ENCODE results near the gene CDC42EP3.
A peak's percentile ranks its signal among the peaks of the same experiment; 100 is the strongest.

CDC42EP3 gene

GRCh38 chr2:37698931-37699481, 27.6 kb upstream of the CDC42EP3 start:
- ATAC-seq (replicated peaks; ENCODE audit: extremely low read depth, poor library complexity, severe bottlenecking) (no peak), DNase-seq (ENCODE audit: low spot score in 2 of 2) (no peak)
- no peaks in the 10 kb centered on the region for H3K36me3 Mint-ChIP-seq (ENCODE audit: insufficient read depth)
- H3K4me3 Mint-ChIP-seq: no peak overlapping the region
- no peaks in the 10 kb centered on the region for H3K27me3 Mint-ChIP-seq
- H3K4me1 Mint-ChIP-seq: no peaks in the 10 kb centered on the region
- no peaks in the 10 kb centered on the region for H3K9me3 Mint-ChIP-seq
- no peak overlapping the region for H3K27ac Mint-ChIP-seq (ENCODE audit: low read depth)

GRCh38 chr2:37695336-37695735, 23.9 kb upstream of the CDC42EP3 start:
- ATAC-seq (replicated peaks; ENCODE audit: extremely low read depth, poor library complexity, severe bottlenecking) (no peak), DNase-seq (ENCODE audit: low spot score in 2 of 2) (no peak)
- Mint-ChIP-seq H3K36me3 (ENCODE audit: insufficient read depth) (no peaks in the 10 kb centered on the region), H3K4me3 (no peak overlapping the region), H3K4me1 (no peaks in the 10 kb centered on the region), H3K27me3 (peaks cover 10% of the 10 kb centered on the region), H3K27ac (ENCODE audit: low read depth) (no peak overlapping the region), H3K9me3 (no peaks in the 10 kb centered on the region)

- no peak for ATAC-seq (replicated peaks; ENCODE audit: extremely low read depth, poor library complexity, severe bottlenecking)
- Mint-ChIP-seq H3K9me3 (no peaks in the 10 kb centered on the region), H3K4me1 (no peaks in the 10 kb centered on the region), H3K4me3 (no peak overlapping the region), H3K36me3 (ENCODE audit: insufficient read depth) (no peaks in the 10 kb centered on the region), H3K27me3 (peaks cover 10% of the 10 kb centered on the region), H3K27ac (ENCODE audit: low read depth) (no peak overlapping the region)
- DNase-seq (ENCODE audit: low spot score in 2 of 2): no peak
Measured at GRCh38 chr2:37692711-37693110, 21.3 kb upstream of the CDC42EP3 start.

- no peak overlapping the region for H3K4me3 Mint-ChIP-seq
- no peak overlapping the region for H3K27ac Mint-ChIP-seq (ENCODE audit: low read depth)
- H3K4me1 Mint-ChIP-seq: peaks cover 5% of the 10 kb centered on the region
- H3K36me3 Mint-ChIP-seq (ENCODE audit: insufficient read depth): no peaks in the 10 kb centered on the region
- H3K9me3 Mint-ChIP-seq: no peaks in the 10 kb centered on the region
- DNase-seq (ENCODE audit: low spot score in 2 of 2) (no peak), ATAC-seq (replicated peaks; ENCODE audit: extremely low read depth, poor library complexity, severe bottlenecking) (no peak)
- H3K27me3 Mint-ChIP-seq: peaks cover 10% of the 10 kb centered on the region
Measured at GRCh38 chr2:37689751-37690150, 18.3 kb upstream of the CDC42EP3 start.

- DNase-seq (ENCODE audit: low spot score in 2 of 2): no peak
- Mint-ChIP-seq H3K4me3 (no peak overlapping the region), H3K9me3 (peaks cover 1% of the 10 kb centered on the region), H3K27me3 (peaks cover 10% of the 10 kb centered on the region), H3K36me3 (ENCODE audit: insufficient read depth) (no peaks in the 10 kb centered on the region), H3K27ac (ENCODE audit: low read depth) (no peak overlapping the region), H3K4me1 (peaks cover 9% of the 10 kb centered on the region)
- no peak for ATAC-seq (replicated peaks; ENCODE audit: extremely low read depth, poor library complexity, severe bottlenecking)
Measured at GRCh38 chr2:37688771-37689468, 17.5 kb upstream of the CDC42EP3 start.

GRCh38 chr2:37686792-37687526, 15.5 kb upstream of the CDC42EP3 start:
- Mint-ChIP-seq H3K4me1 (peaks cover 24% of the 10 kb centered on the region), H3K27me3 (no peaks in the 10 kb centered on the region), H3K4me3 (no peak overlapping the region), H3K9me3 (peaks cover 12% of the 10 kb centered on the region), H3K36me3 (ENCODE audit: insufficient read depth) (no peaks in the 10 kb centered on the region), H3K27ac (ENCODE audit: low read depth) (no peak overlapping the region)
- ATAC-seq (replicated peaks; ENCODE audit: extremely low read depth, poor library complexity, severe bottlenecking) (no peak), DNase-seq (ENCODE audit: low spot score in 2 of 2) (no peak)

- no peak overlapping the region for H3K4me3 Mint-ChIP-seq
- peaks cover 12% of the 10 kb centered on the region for H3K9me3 Mint-ChIP-seq
- no peak for ATAC-seq (replicated peaks; ENCODE audit: extremely low read depth, poor library complexity, severe bottlenecking)
- no peak overlapping the region for H3K27ac Mint-ChIP-seq (ENCODE audit: low read depth)
- DNase-seq (ENCODE audit: low spot score in 2 of 2): no peak
- no peaks in the 10 kb centered on the region for H3K27me3 Mint-ChIP-seq
- no peaks in the 10 kb centered on the region for H3K36me3 Mint-ChIP-seq (ENCODE audit: insufficient read depth)
- H3K4me1 Mint-ChIP-seq: peaks cover 24% of the 10 kb centered on the region
Measured at GRCh38 chr2:37684809-37685208, 13.4 kb upstream of the CDC42EP3 start.

GRCh38 chr2:37683921-37684780, 12.7 kb upstream of the CDC42EP3 start:
- Mint-ChIP-seq H3K36me3 (ENCODE audit: insufficient read depth) (no peaks in the 10 kb centered on the region), H3K9me3 (peaks cover 12% of the 10 kb centered on the region), H3K4me3 (peak overlapping the region; percentile 53), H3K27me3 (no peaks in the 10 kb centered on the region), H3K4me1 (peaks cover 24% of the 10 kb centered on the region), H3K27ac (ENCODE audit: low read depth) (peak overlapping the region; percentile 89)
- no peak for DNase-seq (ENCODE audit: low spot score in 2 of 2)
- ATAC-seq (replicated peaks; ENCODE audit: extremely low read depth, poor library complexity, severe bottlenecking): peak; percentile 99

GRCh38 chr2:37683241-37683640, 11.8 kb upstream of the CDC42EP3 start:
- H3K27ac Mint-ChIP-seq (ENCODE audit: low read depth): peak overlapping the region; percentile 89
- peaks cover 24% of the 10 kb centered on the region for H3K4me1 Mint-ChIP-seq
- no peaks in the 10 kb centered on the region for H3K36me3 Mint-ChIP-seq (ENCODE audit: insufficient read depth)
- no peak for DNase-seq (ENCODE audit: low spot score in 2 of 2)
- no peaks in the 10 kb centered on the region for H3K27me3 Mint-ChIP-seq
- no peak for ATAC-seq (replicated peaks; ENCODE audit: extremely low read depth, poor library complexity, severe bottlenecking)
- H3K9me3 Mint-ChIP-seq: peaks cover 12% of the 10 kb centered on the region
- no peak overlapping the region for H3K4me3 Mint-ChIP-seq

- Mint-ChIP-seq H3K27ac (ENCODE audit: low read depth) (peak overlapping the region; percentile 5), H3K36me3 (ENCODE audit: insufficient read depth) (no peaks in the 10 kb centered on the region), H3K9me3 (peaks cover 12% of the 10 kb centered on the region), H3K4me1 (peaks cover 24% of the 10 kb centered on the region), H3K27me3 (no peaks in the 10 kb centered on the region), H3K4me3 (no peak overlapping the region)
- DNase-seq (ENCODE audit: low spot score in 2 of 2) (no peak), ATAC-seq (replicated peaks; ENCODE audit: extremely low read depth, poor library complexity, severe bottlenecking) (no peak)
Measured at GRCh38 chr2:37682473-37682872, 11.0 kb upstream of the CDC42EP3 start.

GRCh38 chr2:37681587-37681986, 10.1 kb upstream of the CDC42EP3 start:
- no peak for DNase-seq (ENCODE audit: low spot score in 2 of 2)
- H3K36me3 Mint-ChIP-seq (ENCODE audit: insufficient read depth): no peaks in the 10 kb centered on the region
- H3K4me1 Mint-ChIP-seq: peaks cover 24% of the 10 kb centered on the region
- H3K9me3 Mint-ChIP-seq: peaks cover 12% of the 10 kb centered on the region
- no peak overlapping the region for H3K4me3 Mint-ChIP-seq
- no peaks in the 10 kb centered on the region for H3K27me3 Mint-ChIP-seq
- no peak for ATAC-seq (replicated peaks; ENCODE audit: extremely low read depth, poor library complexity, severe bottlenecking)
- no peak overlapping the region for H3K27ac Mint-ChIP-seq (ENCODE audit: low read depth)

GRCh38 chr2:37679072-37679695, 7.7 kb upstream of the CDC42EP3 start:
- DNase-seq (ENCODE audit: low spot score in 2 of 2) (no peak), ATAC-seq (replicated peaks; ENCODE audit: extremely low read depth, poor library complexity, severe bottlenecking) (no peak)
- no peak overlapping the region for H3K27ac Mint-ChIP-seq (ENCODE audit: low read depth)
- no peak overlapping the region for H3K4me3 Mint-ChIP-seq
- H3K4me1 Mint-ChIP-seq: peaks cover 27% of the 10 kb centered on the region
- H3K27me3 Mint-ChIP-seq: no peaks in the 10 kb centered on the region
- H3K36me3 Mint-ChIP-seq (ENCODE audit: insufficient read depth): no peaks in the 10 kb centered on the region
- H3K9me3 Mint-ChIP-seq: peaks cover 12% of the 10 kb centered on the region
